GM23338 (cell line): Measurements from ENCODE around the gene NAPSA. TPM values are rescaled to one million over a fixed set of nuclear protein-coding genes. Genes with fewer than 3 reads are reported as not detected.
"Not testable (repeated sequence)": the region's sequence is repeated elsewhere in the genome, so short reads cannot be mapped to it uniquely, and the experiment has no call there.

ENCODE experiments used
- ATAC-seq: fragments of 200-7000 bp; cut with Tn5 transposase; 3 replicates; pipeline ENCODE4 v1.9.1; 2020
- DNase-seq: peaks from one replicate; pipeline ENCODE4 v3.0.0-alpha.2; 2015; ENCODE audit warnings: low spot score
- H2AFZ ChIP-seq: fragments of 200-600 bp; sonication (generic); 2 replicates; pipeline ENCODE4 v1.8.0; 2016; ENCODE audit warnings: antibody characterized with exemption, mild to moderate bottlenecking, moderate library complexity
- H3F3A ChIP-seq: fragments of 200-600 bp; sonication (generic); replicated peaks from 2 replicates; pipeline ENCODE4 v1.8.0; 2017; ENCODE audit warnings: antibody characterized with exemption, mixed run types, low read depth
- H3K27ac ChIP-seq: fragments of 200-600 bp; sonication (generic); 2 replicates; pipeline ENCODE4 v1.6.1; 2016; ENCODE audit warnings: low read depth
- H3K27me3 ChIP-seq: fragments of 200-600 bp; sonication (generic); 2 replicates; pipeline ENCODE4 v1.8.0; 2016; ENCODE audit warnings: mild to moderate bottlenecking, mixed run types, moderate library complexity; ENCODE audit not compliant: insufficient read depth
- H3K36me3 ChIP-seq: fragments of 200-600 bp; sonication (generic); 2 replicates; pipeline ENCODE4 v1.8.0; 2016; ENCODE audit warnings: mild to moderate bottlenecking; ENCODE audit not compliant: insufficient read depth
- H3K4me1 ChIP-seq: fragments of 200-600 bp; sonication (generic); 2 replicates; pipeline ENCODE4 v1.8.0; 2016; ENCODE audit warnings: mild to moderate bottlenecking, moderate library complexity; ENCODE audit not compliant: insufficient read depth
- H3K4me2 ChIP-seq: fragments of 200-600 bp; sonication (generic); 2 replicates; pipeline ENCODE4 v1.7.1; 2017; ENCODE audit warnings: mixed run types
- H3K4me3 ChIP-seq: fragments of 200-600 bp; sonication (generic); 2 replicates; pipeline ENCODE4 v1.6.1; 2016; ENCODE audit warnings: mixed run types
- H3K79me2 ChIP-seq: fragments of 200-600 bp; sonication (generic); replicated peaks from 2 replicates; pipeline ENCODE4 v1.8.0; 2017; ENCODE audit warnings: mild to moderate bottlenecking; ENCODE audit not compliant: insufficient read depth
- H3K9me2 ChIP-seq: fragments of 200-600 bp; sonication (generic); 2 replicates; pipeline ENCODE4 v1.8.0; 2017; ENCODE audit not compliant: insufficient read depth
- H4K20me1 ChIP-seq: fragments of 200-600 bp; sonication (generic); replicated peaks from 2 replicates; pipeline ENCODE4 v1.8.0; 2017; ENCODE audit warnings: mild to moderate bottlenecking; ENCODE audit not compliant: insufficient read depth
- H3K27ac Mint-ChIP-seq: 2 replicates; pipeline ENCODE4 v1.8.0; 2020; ENCODE audit warnings: inconsistent platforms, mild to moderate bottlenecking, moderate library complexity, mixed read lengths
- H3K27me3 Mint-ChIP-seq: 3 replicates; pipeline ENCODE4 v1.8.0; 2022; ENCODE audit warnings: low read depth, mild to moderate bottlenecking, moderate library complexity, mixed read lengths, inconsistent platforms; ENCODE audit not compliant: insufficient read depth, poor library complexity
- H3K36me3 Mint-ChIP-seq: 3 replicates; pipeline ENCODE4 v1.8.0; 2021; ENCODE audit warnings: low read depth, mild to moderate bottlenecking, inconsistent platforms, moderate library complexity, mixed read lengths
- H3K4me1 Mint-ChIP-seq: 3 replicates; pipeline ENCODE4 v1.8.0; 2020; ENCODE audit warnings: mild to moderate bottlenecking, inconsistent platforms, mixed read lengths
- H3K4me3 Mint-ChIP-seq: 3 replicates; pipeline ENCODE4 v1.8.0; 2021; ENCODE audit warnings: moderate library complexity, mild to moderate bottlenecking, inconsistent platforms, mixed read lengths
- H3K9me3 Mint-ChIP-seq: 3 replicates; pipeline ENCODE4 v1.8.0; 2020; ENCODE audit warnings: moderate library complexity, mild to moderate bottlenecking, inconsistent platforms, mixed read lengths
- CREB1 ChIP-seq: fragments of 250-450 bp; sonication (Bioruptor Pico); IDR thresholded peaks from 2 replicates; pipeline ENCODE4 v1.5.0; 2020; ENCODE audit warnings: low read depth, mild to moderate bottlenecking, moderate library complexity
- ETS1 ChIP-seq: IDR thresholded peaks from 2 replicates; pipeline ENCODE4 v1.6.1; 2016; ENCODE audit warnings: antibody characterized with exemption
- EZH2phosphoT487 ChIP-seq: fragments of 200-600 bp; sonication (generic); IDR thresholded peaks from one replicate; pipeline ENCODE4 v1.8.1; 2018; ENCODE audit warnings: antibody characterized with exemption; ENCODE audit not compliant: unreplicated experiment
- JUNB ChIP-seq: IDR thresholded peaks from one replicate; pipeline ENCODE4 v1.6.1; 2016; ENCODE audit warnings: antibody characterized with exemption; ENCODE audit not compliant: unreplicated experiment
- NANOG ChIP-seq: IDR thresholded peaks from 2 replicates; pipeline ENCODE4 v1.6.1; 2016; ENCODE audit warnings: antibody characterized with exemption, borderline replicate concordance
- STAT1 ChIP-seq: IDR thresholded peaks from one replicate; pipeline ENCODE4 v1.6.1; 2016; ENCODE audit warnings: antibody characterized with exemption; ENCODE audit not compliant: unreplicated experiment
- ZNF114 ChIP-seq: fragments of 250-450 bp; sonication (Bioruptor Pico); IDR thresholded peaks from 2 replicates; pipeline ENCODE4 v1.5.0; 2020; ENCODE audit warnings: mild to moderate bottlenecking, moderate library complexity
- ZNF331 ChIP-seq: fragments of 250-450 bp; sonication (Bioruptor Pico); IDR thresholded peaks from 2 replicates; pipeline ENCODE4 v1.5.0; 2020; ENCODE audit warnings: low read depth, mild to moderate bottlenecking, moderate library complexity
- ZNF462 ChIP-seq: fragments of 250-450 bp; sonication (Bioruptor Pico); IDR thresholded peaks from 2 replicates; pipeline ENCODE4 v1.5.0; 2020; ENCODE audit warnings: mild to moderate bottlenecking, moderate library complexity
- polyA plus RNA-seq: library from polyadenylated mRNA; unstranded; fragments of >200 nt; fragmentation: Nextera tagmentation; extraction: Ambion mirVana; gene quantifications from 2 replicates; pipeline ENCODE4 v1.2.1, GENCODE V29; 2016
- total RNA-seq: library from RNA; depleted of rRNA; stranded (reverse); fragments of >200 nt; shearing (Covaris generic); gene quantifications from 2 replicates; pipeline ENCODE4 v1.2.3, GENCODE V29; 2014
- TF ChIP-seq, protein P1 (sequence below): IDR thresholded peaks from one replicate; pipeline ENCODE4 v1.6.1; 2018; ENCODE audit warnings: antibody characterized with exemption; ENCODE audit not compliant: unreplicated experiment

Gene NAPSA
- total and polyA plus RNA-seq, 2 experiments from 2014 or later = 0.14 to 0.99 TPM

DNA sequence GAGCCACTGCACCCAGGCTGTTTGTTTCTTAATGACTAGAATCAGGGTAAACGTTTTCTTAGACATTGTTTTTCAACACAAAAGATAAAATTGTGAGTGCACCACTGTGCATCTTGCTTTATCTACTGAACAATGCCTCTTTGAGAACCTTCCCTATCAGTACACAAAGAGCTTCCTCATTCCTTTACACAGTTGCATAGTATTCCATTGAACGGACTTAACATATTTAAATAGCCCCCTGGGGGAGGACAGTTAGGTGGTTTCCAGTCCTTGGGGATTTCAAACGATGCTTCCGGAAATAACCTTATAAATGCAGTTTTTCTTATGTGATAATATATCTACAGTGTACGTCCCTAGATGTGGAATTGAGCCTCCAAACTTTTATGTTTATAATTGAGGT is 27.3 kb upstream of the NAPSA start:
- ATAC-seq (no peak), DNase-seq (no peak)
- H3K4me2 ChIP-seq = no peak overlapping the region
- Mint-ChIP-seq H3K27ac (no peak overlapping the region), H3K36me3 (peaks cover 68% of the 10 kb centered on the region), H3K4me3 (no peak overlapping the region), H3K4me1 (peaks cover 2% of the 10 kb centered on the region; the same call in 2 of the 3 replicates), H3K27me3 (peaks cover 7% of the 10 kb centered on the region), H3K9me3 (peaks cover 28% of the 10 kb centered on the region)
- no peaks in the 10 kb centered on the region for H3F3A ChIP-seq
- peaks cover 67% of the 10 kb centered on the region for H3K79me2 ChIP-seq
- H4K20me1 ChIP-seq = peaks cover 5% of the 10 kb centered on the region; the same call in 1 of the 2 replicates
- TF ChIP-seq JUNB (no peak), EZH2phosphoT487 (no peak), ZNF114 (CRISPR knock-in tag) (no peak), CREB1 (CRISPR knock-in tag) (no peak), ZNF462 (CRISPR knock-in tag) (no peak), ETS1 (no peak), ZNF331 (no peak), STAT1 (no peak), NANOG (no peak)
- TF ChIP-seq, protein P1, sequence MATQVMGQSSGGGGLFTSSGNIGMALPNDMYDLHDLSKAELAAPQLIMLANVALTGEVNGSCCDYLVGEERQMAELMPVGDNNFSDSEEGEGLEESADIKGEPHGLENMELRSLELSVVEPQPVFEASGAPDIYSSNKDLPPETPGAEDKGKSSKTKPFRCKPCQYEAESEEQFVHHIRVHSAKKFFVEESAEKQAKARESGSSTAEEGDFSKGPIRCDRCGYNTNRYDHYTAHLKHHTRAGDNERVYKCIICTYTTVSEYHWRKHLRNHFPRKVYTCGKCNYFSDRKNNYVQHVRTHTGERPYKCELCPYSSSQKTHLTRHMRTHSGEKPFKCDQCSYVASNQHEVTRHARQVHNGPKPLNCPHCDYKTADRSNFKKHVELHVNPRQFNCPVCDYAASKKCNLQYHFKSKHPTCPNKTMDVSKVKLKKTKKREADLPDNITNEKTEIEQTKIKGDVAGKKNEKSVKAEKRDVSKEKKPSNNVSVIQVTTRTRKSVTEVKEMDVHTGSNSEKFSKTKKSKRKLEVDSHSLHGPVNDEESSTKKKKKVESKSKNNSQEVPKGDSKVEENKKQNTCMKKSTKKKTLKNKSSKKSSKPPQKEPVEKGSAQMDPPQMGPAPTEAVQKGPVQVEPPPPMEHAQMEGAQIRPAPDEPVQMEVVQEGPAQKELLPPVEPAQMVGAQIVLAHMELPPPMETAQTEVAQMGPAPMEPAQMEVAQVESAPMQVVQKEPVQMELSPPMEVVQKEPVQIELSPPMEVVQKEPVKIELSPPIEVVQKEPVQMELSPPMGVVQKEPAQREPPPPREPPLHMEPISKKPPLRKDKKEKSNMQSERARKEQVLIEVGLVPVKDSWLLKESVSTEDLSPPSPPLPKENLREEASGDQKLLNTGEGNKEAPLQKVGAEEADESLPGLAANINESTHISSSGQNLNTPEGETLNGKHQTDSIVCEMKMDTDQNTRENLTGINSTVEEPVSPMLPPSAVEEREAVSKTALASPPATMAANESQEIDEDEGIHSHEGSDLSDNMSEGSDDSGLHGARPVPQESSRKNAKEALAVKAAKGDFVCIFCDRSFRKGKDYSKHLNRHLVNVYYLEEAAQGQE = no peak
- no peak overlapping the region for H3K4me3 ChIP-seq
- H2AFZ ChIP-seq = no peak overlapping the region
- no peaks in the 10 kb centered on the region for H3K27me3 ChIP-seq
- peaks cover 26% of the 10 kb centered on the region for H3K36me3 ChIP-seq
- H3K27ac ChIP-seq = no peak overlapping the region
- no peaks in the 10 kb centered on the region for H3K9me2 ChIP-seq
- H3K4me1 ChIP-seq = peaks cover 7% of the 10 kb centered on the region; the same call in 1 of the 2 replicates

DNA sequence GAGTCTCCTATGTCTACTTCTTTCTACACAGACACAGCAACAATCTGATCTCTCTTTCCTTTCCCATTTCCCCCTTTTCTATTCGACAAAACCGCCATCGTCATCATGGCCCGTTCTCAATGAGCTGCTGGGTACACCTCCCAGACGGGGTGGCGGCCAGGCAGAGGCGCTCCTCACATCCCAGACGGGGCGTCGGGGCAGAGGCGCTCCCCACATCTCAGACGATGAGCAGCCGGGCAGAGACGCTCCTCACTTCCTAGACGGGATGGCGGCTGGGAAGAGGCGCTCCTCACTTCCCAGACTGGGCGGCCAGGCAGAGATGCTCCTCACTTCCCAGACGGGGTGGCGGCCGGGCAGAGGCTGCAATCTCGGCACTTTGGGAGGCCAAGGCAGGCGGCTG is 25.5 kb upstream of the NAPSA start:
- not testable (repeated sequence) for H4K20me1 ChIP-seq, H3K27ac ChIP-seq, DNase-seq, H3K4me3 ChIP-seq, H3K9me2 ChIP-seq, H3K27ac Mint-ChIP-seq, H2AFZ ChIP-seq, H3K27me3 Mint-ChIP-seq, H3K4me1 Mint-ChIP-seq, H3K4me2 ChIP-seq, H3K27me3 ChIP-seq, ATAC-seq, H3F3A ChIP-seq, H3K4me3 Mint-ChIP-seq, H3K4me1 ChIP-seq
- Histone ChIP-seq H3K36me3 (peaks cover 26% of the 10 kb centered on the region), H3K79me2 (peaks cover 80% of the 10 kb centered on the region)
- Mint-ChIP-seq H3K36me3 (peaks cover 82% of the 10 kb centered on the region), H3K9me3 (peaks cover 28% of the 10 kb centered on the region)
